SHP77 (cell line): ENCODE measurements around the gene RBMS2.
"Not testable (repeated sequence)": the region's sequence is repeated elsewhere in the genome, so short reads cannot be mapped to it uniquely, and the experiment has no call there.

ENCODE experiments used
- DNase-seq, 2 experiments: peaks; one replicate each; lab custom pipeline; 2025; lab: John Stamatoyannopoulos, UW

Gene RBMS2, protein sequence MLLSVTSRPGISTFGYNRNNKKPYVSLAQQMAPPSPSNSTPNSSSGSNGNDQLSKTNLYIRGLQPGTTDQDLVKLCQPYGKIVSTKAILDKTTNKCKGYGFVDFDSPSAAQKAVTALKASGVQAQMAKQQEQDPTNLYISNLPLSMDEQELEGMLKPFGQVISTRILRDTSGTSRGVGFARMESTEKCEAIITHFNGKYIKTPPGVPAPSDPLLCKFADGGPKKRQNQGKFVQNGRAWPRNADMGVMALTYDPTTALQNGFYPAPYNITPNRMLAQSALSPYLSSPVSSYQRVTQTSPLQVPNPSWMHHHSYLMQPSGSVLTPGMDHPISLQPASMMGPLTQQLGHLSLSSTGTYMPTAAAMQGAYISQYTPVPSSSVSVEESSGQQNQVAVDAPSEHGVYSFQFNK

DNA sequence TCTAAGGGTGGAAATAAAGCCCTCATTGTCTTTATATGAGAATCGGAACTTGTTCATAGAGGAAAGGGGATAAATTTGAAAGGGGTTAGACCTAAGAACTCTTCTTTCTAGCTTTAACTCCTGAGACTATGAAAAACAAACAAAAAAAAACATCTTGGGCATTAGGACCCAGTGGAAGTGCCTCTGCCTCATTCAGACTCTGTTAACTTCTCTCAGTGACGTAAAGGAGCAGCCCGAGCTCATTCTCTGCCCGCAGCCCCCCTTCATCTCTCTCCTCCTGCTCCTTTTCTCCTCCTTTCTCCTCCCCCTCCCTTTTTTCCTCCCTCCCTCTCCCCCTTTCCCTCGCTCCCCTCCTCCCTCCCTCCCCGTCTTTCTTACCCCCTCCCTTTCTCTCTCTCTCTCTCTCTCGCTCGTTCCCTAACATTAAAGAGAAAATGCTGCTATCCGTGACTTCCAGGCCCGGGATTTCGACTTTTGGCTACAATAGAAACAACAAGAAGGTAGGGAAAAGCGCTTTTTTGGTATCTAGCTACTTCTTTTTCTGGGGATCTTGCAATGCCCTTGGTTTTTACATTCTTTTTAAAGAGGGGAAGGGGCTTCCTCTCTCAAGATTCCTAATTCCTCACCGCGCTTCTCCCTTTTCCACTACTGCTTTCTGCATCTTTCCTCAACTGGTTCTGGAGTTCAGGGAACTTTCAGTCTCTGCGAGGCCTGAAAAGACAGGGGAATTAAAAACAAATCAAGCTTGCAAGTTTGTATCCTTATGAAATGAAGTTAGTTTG is at the start of gene RBMS2:
Gene RBMS2 (plus strand): TSS at position 231 of the 782 bp plus-strand sequence. CDS start 204 bp downstream, at position 435.
- peak; percentile 56 to 63 for DNase-seq

DNA sequence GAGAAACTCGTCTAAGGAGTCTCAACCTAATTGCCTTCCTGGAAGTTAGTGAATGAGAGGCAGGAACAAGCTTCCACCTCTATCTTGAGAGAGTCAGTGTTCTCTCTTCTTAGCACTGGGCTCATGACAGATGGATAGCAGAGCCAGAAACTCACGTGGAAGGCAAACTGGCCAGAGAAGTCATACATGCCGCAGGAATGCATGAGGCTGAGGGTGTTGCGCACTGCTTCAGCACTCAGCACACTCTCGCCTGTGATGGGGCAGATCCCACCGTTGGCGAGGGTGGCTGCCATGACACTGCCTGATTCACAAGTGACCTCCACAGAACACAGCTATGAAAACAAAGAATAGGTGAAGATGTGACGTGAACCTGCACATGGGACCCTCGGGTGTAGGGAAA is 47.2 kb upstream of the RBMS2 start:
- no peak for DNase-seq

DNA sequence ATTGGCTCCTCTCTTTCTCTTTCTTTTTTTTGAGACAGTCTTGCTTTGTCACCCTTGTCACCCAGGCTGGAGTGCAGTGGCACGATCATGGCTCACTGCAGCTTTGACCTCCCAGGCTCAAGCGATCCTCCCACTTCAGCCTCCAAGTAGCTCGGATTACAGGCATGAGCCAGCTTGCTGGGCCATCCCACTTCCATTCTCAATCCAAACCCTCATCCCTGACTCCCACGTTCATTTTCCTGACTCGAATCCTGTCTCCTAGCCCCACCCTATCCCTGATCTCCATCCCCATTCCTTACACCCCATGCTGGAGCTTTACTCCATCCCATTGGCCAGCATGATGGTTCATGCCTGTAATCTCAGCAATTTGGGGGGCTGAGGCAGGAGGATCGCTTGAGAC is 45.5 kb upstream of the RBMS2 start:
- no peak for DNase-seq

DNA sequence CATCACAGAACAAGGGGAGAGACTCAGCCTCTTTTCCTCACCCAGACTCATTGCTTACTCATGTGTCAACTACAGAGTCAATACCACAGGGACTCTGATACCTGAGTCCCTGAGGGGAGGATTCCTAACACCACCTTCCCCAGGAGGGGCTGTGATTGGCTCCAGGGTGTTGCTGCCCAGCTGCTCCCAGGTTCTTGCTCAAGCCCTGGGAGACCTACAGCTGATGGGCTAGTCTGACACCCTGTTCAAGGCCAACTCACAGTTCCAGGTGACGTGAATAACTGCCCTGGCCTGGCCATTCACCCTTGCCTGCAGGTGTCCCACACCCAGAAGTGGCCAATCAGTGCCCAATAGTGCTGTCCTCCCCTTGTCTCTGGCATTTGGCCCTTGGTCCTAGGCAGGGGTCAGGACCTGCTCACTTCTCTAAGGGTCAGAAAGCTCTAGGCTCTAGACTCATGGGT is 44.6 kb upstream of the RBMS2 start:
- no peak for DNase-seq

DNA sequence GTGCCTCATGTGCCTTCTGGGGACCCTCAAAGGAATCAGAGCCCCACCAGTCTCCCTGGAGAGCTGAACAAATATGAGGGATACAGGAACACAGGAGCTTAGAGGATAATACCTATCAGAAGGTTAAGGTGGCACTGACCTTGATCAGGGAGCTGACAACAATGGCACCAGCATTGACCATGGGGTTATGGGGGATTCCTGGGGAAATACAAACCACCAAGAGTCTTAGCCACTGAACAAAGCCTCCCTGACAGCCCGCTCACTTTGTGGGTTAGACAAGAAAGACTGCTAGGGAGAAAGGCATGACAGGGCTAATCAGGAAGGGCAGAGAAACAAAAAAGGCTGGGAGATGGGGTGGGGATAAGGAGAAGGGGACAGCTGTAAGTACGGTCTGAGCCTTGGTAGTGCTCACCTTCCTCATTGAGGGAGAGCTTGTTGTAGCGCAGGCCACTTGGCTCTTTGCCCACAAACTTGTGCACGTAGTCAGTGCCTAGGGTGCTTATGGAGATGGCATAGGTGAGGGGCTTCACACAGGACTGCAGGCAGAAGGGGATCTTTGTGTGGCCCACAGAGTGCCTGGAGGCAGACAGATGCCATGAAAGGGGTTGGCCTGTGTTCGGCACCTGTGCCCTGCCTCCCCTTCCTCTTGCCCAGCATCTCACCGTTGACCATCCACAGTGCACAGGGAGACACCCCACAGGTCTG is 43.9 kb upstream of the RBMS2 start:
- no peak for DNase-seq

DNA sequence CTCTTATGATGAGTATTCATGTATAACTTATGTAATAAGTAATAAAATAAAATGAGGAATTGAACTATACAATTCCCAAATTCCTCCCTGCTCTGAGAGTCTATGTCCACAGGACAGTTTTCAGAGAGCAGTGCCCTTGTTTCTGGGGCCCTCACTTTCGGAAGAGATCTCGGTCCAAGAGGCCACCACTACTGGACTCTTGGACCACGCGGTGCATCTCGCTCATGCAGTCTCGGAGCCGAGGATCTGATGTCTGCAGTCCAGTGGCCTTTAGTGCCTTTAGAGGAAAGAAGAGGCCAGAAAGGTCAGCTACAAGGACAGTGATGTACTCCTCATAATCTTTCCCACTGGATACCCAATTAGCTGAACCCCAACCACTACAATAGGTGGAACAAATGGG is 42.0 kb upstream of the RBMS2 start:
- DNase-seq, result no peak

DNA sequence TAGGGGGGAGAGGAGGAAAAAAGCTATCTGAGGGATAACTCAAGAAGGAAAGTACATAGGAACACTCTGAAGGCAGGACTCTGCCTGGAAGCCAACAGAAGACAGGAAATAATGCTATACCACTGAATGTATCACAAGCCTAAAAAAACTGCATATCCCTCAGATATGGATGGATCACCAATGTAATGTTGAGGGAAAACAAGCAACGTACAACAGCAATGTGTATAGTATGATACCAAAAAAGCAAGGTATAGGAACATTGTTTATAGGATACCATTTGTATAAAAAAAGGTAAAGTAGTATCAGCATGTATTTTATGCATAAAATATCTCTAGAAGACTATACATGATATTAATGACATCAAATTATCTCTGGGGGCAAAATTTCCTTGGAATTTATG is 37.1 kb upstream of the RBMS2 start:
- DNase-seq, result no peak

DNA sequence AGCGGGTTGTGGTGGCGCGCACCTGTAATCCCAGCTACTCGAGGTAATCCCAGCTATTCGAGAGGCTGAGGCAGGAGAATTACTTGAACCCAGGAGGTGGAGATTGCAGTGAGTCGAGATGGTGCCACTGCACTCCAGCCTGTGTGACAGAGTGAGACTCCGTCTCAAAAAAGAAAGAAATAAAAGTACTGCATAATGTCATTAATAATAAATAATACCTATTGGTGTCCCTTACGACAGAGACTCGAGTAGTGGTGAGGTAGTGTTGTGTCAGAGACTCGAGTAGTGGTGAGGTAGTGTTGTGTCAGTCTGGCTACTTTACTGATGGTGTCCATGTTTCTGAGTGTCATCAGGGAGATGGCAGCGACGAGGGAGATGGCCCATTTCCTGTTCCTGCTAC is 34.9 kb upstream of the RBMS2 start:
- peak; percentile 4 to 13 for DNase-seq

DNA sequence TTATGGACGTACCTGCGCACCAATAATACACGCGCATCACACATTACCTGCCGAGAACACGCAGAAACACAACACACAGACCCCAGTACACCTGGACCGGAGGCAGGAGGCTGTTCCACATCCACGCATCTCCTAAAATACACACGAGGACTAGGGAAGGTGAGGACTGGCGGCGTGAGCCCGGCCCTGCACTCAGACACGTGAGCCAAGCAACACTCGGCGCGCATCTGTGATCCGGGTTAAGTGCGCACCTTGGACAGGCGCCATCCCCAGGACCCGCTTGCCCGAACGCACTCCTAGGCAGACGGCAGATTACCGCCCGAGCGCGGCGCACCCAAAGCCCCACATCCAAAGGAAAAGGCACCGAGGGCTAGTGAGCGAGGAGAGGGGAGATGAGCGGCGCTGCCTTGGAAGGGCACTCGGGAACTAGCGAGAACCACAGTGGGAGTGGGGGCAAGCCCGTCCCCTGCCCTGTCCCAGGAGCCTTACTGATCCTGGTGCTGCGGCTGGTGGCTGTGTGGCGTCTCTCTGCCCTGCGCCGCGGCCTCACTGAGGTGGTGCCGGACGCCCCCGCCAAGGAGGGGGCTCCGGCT is 34.1 kb upstream of the RBMS2 start:
- DNase-seq, result peak; percentile 44 to 55

DNA sequence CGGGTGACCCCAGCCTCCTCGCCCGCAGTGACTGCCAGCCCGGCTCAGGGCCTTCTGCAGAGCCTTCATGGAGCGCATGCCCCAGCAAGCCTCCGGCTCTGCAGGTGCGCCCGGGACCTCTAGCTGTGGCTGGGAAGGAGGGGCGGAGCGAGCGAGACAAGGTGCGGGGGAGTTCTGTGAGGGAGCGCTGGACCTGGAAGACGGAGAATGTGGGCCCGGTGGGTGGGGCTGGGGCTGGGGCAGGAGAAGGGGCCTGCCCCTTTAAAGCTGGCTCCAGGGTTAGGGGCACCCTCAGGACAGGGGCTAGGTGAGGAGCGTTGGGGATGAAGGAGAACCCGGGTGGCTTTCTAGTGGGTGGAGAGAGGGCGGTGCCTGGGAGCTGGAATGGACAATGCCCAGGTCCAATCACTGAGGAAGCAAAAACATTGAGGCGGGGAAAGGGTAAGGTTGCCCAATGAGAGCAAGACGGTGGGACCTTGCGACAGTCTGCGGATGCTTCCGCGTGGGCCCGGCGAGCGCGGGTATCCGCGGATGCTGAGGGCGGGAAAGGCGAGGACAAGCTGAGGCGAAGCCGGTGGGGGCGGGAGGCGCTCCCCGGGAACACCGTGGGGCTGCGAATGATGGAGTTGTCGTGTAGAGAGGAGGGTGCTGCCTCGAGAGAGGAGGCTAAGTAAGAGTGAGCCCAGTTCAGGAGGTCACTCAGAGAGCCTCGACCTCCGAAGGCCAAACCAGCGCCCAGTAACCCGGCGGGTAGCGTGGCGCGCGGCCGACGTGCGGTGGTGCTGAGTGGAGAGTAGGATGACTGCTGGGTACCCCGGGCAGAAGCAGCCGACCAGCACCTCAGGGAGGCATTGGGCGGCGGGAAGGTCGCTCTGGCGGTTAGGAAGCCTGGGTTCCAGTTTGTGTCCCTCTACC is 33.3 kb upstream of the RBMS2 start, which contains the start of gene GLS2:
Gene GLS2 (minus strand): TSS at position 121 of the 915 bp plus-strand sequence. CDS start 43 bp downstream, at position 78.
- DNase-seq, result peak; percentile 81 to 82

DNA sequence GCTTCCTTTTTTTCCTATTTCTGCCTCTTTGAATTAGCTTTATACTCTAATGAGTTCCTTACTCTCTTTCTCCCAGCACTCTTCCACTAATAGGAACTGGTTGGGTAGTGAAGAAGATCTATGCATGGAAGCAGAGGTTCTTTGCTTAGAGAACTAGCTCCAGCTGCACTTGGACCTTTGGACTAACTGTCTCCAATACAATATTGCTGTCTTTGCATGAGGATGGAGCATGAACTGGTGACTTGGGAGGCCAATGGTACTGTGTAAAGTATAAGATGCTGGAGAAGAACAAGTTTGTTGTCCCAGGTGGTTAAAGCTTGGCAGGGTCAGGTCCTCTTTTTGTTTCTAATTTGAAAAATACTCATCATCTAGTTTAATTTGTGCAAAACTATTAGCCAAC is 31.3 kb upstream of the RBMS2 start:
- DNase-seq, result no peak

DNA sequence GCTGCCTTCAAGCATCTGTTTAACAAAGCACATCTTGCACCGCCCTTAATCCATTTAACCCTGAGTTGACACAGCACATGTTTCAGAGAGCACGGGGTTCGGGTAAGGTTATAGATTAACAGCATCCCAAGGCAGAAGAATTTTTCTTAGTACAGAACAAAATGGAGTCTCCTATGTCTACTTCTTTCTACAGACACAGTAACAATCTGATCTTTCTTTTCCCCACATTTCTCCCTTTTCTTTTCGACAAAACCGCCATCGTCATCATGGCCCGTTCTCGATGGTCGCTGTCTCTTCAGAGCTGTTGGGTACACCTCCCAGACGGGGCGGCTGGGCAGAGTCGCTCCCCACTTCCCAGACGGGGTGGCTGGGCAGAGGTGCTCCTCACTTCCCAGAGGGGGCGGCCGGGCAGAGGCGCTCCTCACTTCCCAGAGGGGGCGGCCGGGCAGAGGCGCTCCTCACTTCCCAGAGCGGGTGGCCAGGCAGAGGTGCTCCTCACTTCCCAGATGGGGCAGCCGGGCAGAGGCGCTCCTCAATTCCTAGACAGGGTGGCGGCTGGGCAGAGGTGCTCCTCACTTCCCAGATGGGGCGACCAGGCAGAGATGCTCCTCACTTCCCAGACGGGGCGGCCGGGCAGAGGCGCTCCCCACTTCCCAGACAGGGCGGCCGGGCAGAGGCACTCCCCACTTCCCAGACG is 28.1 kb upstream of the RBMS2 start:
- not testable (repeated sequence) for DNase-seq

DNA sequence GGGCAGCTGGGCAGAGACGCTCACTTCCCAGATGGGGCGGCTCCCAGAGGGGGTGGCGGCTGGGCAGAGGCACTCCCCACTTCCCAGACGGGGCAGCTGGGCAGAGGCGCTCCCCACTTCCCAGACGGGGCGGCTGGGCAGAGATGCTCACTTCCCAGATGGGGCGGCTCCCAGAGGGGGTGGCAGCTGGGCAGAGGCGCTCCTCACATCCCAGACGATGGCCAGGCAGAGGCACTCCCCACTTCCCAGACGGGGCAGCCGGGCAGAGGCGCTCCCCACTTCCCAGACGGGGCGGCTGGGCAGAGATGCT is 27.6 kb upstream of the RBMS2 start:
- not testable (repeated sequence) for DNase-seq

DNA sequence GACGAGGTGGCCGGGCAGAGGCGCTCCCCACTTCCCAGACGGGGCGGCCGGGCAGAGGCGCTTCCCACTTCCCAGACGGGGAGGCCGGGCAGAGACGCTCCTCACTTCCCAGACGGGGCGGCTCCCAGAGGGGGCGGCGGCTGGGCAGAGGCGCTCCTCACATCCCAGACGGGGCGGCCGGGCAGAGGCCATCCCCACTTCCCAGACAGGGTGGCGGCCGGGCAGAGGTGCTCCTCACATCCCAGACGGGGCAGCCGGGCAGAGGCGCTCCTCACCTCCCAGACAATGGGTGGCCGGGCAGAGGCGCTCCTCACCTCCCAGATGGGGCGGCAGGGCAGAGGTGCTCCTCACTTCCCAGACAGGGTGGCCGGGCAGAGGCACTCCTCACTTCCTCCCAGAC is 27.1 kb upstream of the RBMS2 start:
- DNase-seq, result not testable (repeated sequence)

DNA sequence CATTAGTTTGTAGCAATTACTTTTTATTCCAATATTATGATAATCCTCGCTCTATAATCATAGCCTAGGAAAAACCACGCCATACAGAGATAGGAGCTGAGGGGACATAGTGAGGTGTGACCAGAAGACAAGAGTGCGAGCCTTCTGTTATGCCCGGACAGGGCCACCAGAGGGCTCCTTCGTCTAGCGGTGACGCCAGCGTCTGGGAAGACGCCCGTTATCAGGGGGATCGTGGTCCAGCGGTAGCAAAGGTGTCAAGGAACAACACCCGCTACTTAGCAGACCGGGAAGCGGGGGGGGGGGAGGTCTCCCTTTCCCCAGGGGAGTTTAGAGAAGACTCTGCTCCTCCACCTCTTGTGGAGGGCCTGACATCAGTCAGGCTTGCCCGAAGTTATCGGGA is 24.9 kb upstream of the RBMS2 start:
- DNase-seq, result peak in 1 of 2 experiments; percentile 18

DNA sequence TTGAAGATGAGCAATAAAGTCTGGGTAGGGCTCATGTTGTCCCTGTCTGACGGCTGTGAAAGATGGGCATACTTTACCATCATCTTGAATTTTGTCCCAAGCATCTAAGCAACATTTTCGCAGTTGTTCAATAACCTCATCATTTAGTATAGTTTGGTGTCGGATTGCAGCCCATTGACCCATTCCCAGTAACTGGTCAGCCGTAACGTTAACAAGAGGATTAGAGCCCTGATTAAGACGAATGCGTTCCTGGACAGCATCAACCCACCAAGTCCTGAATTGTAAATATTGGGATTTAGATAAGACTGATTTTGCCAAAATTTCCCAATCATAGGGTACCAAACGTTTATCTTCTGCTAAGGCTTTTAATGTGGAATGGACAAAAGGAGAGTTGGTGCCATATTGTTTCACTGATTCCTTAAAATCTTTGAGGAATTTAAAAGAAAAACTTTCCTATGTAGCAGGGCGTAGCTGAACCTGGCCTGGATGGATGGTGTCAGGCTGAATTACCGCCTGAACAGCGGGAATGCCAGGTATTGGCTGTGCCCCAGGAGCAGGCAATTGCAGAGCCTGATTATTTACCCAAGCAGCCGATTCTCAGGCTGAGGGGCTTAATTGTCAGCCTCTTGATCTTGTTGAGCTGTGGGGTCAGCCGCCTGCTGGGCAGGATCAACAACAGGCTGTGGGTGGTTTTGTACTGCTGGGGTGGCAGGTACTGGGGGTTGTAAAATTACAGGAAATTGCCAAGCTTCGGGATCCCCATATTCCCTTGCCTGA is 23.3 kb upstream of the RBMS2 start:
- not testable (repeated sequence) for DNase-seq

DNA sequence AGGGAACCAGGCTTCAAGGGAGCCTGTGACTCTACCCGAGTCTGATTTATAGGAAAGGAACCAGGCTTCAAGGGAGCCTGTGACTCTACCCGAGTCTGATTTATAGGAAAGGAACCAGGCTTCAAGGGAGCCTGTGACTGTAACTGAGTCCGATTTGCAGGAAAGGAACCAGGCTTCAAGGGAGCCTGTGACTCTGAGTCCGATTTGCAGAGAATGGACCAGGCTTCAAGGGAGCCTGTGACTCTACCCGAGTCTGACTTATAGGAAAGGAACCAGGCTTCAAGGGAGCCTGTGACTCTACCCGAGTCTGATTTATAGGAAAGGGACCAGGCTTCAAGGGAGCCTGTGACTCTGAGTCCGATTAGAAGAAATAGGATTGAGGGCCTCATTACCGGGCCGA is 22.2 kb upstream of the RBMS2 start:
- DNase-seq, result not testable (repeated sequence)

DNA sequence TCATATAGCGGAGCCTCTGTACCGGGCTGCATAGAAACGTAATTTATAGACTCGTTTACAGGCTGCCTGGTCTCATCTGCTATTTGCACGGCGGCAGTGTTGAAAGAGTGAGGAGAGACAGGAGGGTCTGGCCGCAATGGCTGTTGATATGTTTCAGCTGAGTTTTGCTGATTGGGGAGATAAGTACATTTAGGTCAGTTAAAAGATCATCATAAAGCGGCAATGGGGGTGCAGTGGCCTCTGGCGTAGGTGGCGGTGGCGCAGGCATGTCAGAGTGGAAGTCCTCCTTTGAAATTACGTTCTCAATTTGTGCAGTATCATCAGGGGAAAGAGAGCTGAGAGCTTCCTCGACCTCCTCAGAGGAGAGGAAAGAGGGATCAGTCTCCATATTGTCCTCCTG is 21.7 kb upstream of the RBMS2 start:
- not testable (repeated sequence) for DNase-seq

DNA sequence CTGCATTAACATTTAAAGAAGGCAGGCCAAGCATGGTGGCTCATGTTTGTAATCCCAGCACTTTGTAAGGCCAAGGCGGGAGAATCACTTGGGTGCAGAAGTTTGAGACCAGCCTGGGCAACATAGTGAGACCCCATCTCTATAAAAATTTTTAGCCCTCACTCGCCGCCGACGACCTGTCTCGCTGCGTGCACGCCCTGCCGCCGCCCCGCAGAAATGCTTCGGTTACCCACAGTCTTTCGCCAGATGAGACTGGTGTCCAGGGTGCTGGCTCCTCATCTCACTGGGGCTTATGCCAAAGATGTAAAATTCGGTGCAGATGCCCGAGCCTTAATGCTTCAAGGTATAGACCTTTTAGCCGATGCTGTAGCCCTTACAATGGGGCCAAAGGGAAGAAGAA is 10.8 kb upstream of the RBMS2 start:
- no peak for DNase-seq

DNA sequence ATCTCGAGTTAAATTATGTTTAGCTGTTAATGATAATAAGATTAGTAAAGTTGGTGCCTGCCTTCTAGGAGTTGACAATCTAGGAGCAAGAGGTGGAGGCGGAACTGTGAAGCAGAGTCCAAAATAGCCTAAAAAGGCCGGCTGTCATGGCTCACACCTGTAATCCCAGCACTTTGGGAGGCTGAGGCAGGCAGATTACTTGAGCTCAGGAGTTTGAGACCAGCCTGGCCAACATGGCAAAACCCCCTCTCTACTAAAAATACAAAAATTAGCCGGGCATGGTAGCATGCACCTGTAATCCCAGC is 7.7 kb upstream of the RBMS2 start:
- not testable (repeated sequence) for DNase-seq
